NK-92 (cell line): Measurements from ENCODE around the gene HIC1.

Experiments
- DNase-seq: peaks from one replicate; lab custom pipeline; 2025; ENCODE audit not compliant: unreplicated experiment; lab: John Stamatoyannopoulos, UW

Gene HIC1

DNA sequence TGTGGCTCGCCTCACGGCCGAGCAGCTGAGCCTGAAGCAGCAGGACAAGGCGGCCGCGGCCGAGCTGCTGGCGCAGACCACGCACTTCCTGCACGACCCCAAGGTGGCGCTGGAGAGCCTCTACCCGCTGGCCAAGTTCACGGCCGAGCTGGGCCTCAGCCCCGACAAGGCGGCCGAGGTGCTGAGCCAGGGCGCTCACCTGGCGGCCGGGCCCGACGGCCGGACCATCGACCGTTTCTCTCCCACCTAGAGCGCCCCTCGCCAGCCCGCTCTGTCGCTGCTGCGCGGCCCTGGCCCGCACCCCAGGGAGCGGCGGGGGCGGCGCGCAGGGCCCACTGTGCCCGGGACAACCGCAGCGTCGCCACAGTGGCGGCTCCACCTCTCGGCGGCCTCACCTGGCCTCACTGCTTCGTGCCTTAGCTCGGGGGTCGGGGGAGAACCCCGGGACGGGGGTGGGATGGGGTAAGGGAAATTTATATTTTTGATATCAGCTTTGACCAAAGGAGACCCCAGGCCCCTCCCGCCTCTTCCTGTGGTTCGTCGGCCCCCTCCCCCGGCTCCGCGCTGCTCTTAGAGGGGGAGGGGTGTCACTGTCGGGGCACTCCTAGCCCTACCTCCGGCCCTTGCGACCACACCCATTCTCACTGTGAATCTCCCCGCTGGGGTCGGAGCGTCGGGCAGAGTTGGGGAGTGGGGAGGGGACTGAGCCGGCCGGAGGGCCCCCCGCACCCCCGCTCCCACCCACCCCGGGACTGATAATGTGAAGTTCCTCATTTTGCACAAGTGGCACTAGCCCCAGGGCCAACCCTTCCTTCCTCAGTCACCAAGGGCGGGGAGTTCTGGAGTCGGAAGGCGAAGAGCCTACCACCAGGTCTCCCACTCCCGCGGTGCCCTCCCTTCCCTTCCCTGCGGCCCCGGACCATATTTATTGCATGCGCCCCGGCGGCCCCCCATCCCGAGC is 4.0 kb downstream of the HIC1 start:
- no peak for DNase-seq

DNA sequence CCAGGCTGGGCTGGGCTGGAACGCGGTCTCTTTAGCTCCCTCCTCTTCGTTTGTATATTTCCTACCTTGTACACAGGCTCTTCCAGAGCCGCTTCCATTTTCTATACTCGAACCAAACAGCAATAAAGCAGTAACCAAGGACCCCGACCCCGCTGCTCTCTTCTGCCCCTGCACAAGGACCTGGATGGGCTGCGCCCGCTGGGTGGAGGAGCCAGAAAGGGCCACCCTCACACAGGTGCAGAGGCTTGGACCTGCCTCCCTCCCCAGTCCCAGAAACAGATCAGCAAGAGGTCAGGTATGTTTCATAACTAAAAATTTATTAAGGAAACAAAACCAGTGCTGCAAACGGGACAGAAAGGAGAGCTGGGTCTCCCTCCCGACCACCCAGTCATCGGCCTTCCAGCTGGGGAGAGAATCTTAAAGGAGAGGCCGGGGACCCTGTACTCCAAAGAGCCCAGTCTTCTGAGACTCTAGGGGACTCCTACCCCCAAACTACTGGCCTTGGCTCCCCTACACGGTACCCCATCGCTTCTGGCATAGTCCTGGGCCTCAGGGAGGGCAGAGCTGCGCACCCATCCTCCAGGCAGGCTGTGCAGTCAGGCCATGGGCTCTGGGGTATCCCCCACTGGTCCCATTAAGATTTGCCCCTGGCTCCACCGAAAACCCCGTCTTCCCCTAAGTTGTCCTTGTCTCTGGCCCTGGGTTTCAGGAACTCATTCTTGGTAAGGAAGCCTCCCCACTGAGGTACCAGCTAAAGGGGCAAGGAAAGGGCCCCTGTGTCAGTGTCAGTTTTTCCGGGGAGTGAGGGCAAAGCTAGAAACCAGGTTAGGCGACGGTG is 4.9 kb downstream of the HIC1 start:
- no peak for DNase-seq

DNA sequence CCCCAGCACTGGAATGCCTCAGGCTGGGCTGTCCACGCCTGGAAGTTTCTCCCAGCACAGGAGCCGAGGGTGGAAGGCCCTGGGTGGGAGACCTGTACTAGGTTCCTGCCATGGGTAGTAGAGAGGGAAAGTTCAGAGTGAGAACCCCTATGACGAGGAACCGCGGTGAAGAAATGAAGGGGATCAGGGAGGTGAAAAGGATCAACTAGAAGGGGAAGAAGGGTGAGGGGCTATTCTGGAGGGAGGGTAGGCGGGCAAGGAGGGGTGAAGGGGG is 5.4 kb downstream of the HIC1 start:
- DNase-seq = no peak

DNA sequence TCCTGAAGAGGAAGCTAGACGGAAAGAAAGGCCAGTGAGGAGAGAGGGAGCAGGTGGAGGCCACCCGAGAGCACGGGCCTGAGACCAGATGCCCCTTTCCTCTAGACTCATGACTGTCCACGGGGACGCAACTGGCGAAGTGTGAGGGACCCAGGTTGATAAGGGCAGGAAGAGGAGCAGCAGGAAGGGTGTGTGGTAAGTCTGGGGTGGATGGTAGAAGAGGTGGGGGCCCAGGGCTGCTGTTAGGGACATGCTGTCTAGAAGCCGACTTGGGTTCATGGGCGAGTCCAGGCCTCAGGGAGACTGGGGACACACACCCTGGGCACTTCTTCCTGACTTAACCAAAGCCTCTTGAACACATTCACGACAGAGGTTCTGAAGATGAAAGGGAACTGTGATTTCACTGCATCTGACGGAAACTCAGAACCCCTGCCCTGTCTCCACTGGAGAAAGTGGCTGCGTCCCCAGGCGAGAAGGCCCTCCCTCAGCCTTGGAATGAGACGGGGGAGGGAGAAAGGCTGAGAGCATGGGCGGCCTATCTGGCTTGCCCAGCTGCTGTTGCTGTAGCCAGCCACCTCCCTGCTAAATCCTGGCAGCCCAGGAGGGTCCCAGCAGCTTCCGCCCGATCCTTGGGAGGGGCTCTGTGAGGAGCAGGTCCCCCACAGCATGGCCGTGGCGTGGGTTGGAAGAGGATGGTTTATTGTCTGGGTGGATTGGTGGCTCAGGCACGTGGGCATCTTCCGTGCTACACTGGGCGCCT is 6.0 kb downstream of the HIC1 start:
- no peak for DNase-seq

DNA sequence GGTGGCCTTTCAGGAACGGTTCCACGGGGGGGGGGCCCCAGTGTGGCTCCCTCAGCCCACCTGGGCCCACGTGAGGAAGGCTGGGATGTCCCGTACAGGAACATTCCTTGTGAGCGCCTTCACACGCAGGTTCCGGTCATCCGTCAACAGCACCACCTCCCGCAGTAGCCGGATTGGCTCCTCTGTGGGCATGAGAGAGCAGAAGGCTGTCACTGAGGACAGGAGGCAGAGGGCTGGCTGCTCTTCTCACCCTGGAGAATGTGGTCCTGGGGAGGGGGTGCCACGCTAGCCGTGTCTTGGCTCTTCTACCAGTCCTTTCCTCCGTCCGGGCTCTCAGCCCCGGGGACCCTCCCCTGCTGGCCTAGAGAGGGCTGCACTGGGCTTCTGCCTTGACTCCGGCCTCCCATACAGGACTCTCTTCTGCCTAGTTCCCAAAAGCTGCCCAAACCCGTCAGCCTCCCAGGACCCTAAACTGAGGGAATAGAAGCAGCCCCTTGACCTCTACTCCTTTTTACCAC is 6.6 kb downstream of the HIC1 start:
- DNase-seq = no peak

DNA sequence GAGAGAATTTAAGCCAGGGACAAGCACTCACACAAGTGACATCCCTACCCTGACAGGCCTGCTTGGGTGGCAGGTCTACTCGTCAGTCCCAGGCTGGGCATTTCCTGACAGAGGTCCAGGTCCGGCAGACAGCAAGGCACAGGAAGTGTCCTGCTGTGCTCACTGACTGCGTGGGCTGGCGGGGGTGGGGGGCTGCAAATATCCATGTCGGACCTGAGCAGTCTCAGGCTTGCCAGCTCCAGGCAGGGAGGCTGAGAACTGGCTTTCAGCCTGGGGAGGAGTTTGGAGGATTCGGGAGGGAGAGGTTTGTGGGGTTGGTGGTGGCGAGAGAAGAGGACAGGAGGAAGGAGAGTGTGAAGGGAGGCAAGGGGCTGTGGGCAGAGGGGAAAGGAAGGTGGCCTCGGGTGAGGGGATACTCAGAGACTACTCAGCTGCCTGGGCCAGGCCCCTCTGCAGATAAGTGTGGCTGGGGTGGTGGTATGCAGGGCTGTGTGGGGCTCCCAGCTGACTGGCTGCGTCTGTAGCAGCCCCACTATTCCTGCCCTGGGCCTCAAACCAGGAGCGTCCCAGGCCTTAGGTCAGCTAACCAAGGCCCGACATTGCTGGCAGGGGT is 7.8 kb downstream of the HIC1 start:
- no peak for DNase-seq

DNA sequence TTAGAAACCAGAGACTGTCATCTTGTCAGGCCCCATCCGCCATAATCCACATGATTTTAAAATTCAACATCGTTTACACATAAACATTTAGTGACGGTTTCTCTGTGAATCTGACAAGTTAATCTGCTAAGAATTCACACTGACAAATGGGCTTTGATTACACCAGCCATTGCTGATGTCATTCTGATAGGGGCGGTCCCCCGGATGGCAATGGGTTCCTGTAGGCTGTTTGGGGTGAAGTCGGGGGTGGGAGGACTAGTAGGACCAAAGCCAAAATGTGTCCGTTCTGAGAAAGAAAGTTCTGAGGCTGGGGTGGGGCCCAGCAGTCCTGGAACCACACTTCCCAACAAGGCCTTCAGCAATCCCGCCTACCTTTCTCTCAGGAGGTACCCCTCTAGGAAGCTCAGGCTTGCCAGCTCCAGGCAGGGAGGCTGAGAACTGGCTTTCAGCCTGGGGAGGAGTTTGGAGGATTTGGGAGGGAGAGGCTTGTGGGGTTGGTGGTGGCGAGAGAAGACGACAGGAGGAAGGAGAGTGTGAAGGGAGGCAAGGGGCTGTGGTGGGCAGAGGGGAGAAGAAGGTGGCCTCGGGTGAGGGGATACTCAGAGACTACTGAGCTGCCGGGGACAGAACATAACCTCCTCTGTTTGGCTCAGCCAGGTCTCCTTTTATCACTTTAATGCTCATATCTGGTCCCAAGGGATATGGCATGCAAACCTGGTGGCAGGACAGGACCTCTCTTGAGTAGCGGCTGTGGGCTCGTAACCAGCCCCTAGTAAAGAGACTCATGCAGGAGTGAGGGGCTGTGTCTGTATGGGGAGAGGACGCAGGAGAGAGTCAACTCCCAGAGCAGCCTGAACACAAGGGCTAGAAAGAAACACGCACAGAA is 8.6 kb downstream of the HIC1 start:
- no peak for DNase-seq

DNA sequence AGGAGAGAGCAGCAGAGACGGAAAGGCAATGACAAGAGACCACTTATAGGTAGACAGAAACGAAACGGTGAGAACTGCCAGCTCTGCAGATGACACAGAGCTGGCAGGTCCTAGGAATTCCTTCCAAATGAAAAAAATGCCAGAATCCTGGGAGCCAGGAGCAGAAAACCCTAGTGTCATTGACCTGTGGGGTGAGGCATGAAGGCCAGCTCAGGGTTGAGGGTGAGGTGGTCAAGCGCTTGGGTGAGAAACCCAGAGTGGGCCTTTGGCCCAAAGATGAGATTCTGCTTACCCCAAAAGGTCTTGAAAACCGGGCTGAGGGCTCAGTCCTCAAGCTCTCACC is 9.2 kb downstream of the HIC1 start:
- DNase-seq = no peak

DNA sequence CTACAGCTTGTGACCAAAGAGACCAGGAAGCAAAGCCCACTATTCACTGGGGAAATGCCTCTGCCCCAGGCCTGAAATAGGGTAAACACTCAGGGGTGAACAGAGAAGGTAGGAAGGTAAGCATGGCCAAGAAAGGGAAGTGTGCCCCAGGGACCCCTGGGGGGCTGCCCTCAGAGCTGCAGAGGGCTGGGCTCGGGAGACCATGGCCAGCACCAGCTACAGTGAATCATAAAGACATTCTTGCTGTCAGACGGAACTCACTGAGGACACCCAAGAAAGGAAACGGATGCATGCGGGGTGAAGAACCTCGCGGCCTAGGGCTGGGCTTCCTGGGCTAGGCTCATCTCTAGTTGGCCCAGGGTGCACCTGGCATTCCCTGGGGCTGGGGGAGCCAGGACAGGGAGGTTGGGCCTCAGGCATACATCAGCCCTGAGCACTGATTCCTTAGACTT is 9.6 kb downstream of the HIC1 start:
- DNase-seq = no peak

DNA sequence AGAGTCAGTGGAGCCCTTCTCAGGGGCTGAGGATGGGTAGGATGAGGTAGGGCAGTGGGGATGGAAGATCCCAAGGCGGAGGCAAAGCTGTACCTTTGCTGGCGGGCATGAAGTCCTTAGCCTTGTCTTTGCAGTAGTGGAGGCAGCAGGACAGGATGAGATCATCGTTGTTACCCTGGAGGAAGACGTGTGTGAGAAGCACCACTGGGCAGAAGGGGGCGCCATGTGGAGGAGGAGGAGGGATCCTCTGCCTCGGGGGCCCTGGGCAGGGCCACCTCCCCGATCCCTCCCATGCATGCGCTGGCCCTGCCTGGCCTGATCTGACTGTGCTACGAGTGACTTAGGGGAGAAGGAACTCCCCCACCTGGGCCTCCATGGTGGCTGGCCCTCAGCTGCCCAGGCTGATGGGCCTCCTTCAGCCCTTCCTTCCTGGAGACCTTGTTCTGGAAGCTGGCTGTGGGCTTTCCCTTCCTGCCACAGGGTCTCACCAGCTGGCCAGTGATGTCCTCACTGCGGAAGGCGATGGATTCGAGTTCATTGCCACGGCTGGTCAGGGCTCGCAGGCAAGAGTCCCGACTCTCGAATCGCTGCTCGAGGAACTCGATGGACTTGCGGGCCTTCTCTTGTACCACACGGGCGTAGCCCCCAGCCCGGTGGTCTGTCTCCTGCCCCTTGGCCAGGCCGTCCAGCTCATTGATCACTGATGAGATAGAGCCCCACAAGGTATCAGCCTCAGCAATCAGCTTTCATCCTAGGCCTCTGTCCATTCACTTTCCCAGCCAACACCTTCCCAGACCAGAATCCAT is 10.3 kb downstream of the HIC1 start:
- no peak for DNase-seq

DNA sequence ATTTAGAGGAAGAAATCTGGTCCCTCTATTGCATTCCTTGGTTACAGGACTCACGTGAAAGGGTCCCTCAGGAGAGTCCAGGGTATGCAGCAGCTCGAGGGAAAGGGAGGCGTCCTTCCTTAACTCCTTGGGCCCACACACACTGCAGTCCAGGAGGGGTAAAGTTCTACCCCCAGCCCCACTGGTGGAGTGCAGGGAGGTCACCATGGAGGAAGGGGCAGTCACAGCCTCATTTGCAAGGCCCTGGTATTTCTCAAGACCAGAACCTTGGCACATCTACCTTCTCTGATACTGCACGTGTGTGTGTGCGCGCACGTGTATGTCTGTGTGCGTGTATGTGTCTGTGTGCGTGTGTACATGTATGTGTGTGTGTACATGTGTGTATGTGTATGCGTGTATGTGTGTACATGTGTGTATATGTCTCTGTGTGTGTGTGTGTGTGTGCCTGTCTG is 11.1 kb downstream of the HIC1 start:
- DNase-seq = no peak

DNA sequence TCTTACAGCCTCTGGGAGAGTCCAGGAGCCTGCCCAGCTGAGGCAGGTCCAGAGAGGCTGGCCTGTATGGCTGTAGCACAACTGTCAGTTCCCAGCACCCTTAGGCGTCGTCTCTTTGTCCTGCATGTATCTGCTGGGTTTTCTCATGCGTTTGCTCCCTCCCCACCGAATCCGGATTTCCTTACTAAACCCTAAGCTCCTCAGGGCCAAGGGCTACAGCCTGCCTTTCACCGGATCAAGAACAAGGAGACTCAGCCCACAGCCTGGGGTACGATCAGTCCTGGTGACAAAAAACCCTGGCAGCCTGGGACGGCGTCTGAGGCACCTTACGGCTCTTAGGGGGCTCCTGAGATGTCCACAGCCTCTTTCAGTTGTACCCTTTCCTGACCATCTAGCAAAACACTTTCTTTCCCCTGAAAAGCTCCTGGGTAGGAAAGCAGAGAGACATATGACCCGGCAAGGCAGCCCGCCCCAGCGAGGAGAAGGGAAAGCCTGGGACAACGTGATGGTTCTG is 12.2 kb downstream of the HIC1 start:
- no peak for DNase-seq

DNA sequence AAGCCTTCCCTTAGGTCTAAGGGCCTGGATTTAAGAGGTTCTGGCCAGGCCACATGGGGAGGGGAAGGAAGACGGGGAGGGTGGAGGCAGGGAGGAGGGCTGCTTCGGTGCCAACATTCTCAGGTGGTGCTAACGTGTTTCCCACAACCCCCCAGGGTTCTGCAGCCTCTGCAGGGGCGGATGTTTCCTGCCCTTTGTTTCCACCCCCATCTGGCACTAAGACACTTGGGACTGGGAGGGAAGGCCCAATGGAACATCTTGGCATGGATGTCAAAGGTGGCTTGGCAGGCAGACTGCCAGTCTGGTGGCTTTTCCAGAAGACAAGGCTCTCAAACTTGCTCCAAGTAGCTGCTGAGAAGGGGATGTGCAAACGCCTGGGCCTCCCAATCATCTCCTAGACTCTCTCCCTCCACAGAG is 12.7 kb downstream of the HIC1 start:
- DNase-seq = no peak

DNA sequence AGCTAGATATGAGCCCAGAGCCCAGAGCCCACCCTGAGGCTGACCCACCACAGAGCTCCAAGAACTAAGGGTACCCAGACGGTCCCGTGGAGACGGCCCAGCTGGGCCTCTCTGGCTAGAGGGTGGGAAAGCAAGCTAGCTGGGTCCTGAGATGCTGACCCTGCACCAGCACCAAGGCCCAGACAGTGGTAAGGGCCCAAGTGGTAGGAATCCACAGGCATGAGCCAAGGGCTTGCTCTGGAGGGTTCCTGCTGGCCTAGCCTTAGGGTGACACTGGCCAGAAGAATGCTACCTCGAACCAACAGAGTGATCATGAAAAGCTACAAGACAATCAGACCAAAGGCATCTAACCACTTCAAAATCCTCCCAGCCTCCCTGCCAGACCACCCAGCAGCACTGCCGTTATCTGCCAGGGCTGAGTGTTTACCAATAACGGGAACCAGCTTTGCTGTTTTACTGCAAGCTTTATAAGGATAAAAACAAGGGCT is 13.2 kb downstream of the HIC1 start:
- no peak for DNase-seq

DNA sequence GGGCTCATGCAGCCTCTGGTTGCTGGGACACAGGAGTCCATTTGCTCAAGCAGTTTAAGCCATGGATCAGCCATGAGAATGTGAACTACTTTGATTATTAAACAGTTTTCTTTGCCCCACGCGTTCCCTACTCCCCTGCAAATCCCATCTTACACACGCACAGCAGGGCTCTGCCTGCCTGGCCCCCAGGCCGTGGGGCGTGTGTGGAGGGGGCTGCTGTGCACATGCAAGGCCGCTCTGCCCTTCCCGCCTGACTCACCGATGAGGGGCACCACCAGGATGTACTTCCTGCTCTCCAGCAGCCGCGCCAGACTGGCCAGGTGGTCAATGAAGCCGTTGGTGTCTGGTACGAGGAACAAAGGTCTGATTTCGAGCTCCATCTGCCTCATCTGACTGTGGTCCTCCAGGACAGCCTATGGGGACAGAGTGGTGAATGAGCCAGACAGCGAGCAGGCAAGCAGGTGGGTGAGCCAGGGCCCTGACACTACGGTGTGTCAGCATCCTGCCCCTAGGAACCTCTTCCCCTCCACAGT is 13.7 kb downstream of the HIC1 start:
- no peak for DNase-seq

DNA sequence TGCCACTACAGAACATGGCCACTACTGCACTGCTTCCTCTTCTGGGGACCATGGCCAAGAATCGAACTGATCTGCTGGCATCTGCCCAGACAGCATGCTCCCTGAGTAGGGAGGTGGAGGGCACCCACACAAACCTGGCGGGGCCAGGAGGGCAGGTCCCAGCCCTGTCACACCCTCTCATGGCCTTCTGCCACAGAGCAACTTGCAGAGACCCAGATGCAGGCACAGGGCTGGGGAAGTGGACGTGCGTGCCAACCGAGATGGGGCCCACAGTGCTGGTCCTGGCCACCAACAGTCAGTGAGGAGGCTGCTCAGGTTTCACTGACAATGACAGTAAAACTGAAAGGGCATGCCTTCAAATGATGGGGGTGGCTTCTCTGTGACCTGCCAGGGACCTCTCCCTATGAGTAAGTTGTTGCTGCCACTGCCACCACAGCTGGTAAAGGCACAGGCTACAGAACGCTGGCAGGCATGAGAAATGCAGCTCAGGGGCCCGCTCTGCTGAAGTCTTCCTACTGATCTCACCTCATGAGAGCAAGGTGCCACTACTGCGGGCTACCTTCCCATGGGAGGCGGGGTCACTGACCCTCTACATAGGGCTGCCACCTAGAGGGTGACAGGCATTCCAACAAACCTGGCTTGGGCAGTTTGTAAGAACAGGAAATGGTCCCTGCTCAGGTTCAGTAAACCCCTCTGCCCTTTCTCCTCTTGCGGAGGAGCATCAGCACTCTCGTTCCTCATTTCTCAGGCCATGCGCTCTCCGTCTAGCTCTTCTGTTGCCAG is 15.5 kb downstream of the HIC1 start:
- no peak for DNase-seq

DNA sequence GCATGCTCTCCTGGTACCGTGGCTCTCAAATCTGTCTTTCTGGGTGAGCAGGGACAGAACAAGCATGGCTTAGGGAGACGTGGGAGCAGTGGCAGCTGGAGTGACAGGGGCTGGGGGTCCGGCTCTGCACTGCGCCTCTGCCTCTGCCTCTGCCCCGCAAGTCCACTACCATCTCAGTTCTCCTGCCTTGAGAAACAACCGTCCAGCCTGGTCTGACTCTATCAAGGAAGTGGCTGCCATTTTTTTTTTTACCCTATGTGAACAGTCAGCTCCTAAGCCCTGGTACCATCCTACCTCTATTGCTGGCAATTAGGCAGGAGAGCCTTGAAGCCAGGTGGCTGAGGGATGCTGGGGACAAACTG is 16.1 kb downstream of the HIC1 start:
- no peak for DNase-seq
